ENCODE data around the gene PCP4.
"Not testable (repeated sequence)": the region's sequence is repeated elsewhere in the genome, so short reads cannot be mapped to it uniquely, and the experiment has no call there.

Gene PCP4

DNA sequence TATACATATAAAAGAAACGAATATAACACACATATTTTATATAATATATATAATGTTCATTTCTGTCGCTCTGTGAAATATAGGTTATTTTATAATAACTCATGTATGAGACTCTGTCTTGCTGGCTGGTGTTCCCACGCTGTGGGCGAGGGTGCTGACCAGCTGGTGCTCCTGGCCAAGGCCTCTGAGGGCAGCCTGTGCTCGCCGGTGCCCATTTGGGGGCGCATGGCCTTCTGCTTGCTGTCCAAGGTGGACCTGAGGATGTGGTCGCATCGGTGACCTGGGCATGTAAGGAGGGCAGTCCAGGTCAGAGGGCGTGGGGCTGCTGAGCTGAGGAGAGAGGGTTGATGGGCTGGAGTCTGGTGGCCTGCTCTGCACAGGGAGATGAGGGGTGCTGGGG, 1.1 kb upstream of the PCP4 start:
- DNase-seq (ENCODE audit: low spot score), result no peak

DNA sequence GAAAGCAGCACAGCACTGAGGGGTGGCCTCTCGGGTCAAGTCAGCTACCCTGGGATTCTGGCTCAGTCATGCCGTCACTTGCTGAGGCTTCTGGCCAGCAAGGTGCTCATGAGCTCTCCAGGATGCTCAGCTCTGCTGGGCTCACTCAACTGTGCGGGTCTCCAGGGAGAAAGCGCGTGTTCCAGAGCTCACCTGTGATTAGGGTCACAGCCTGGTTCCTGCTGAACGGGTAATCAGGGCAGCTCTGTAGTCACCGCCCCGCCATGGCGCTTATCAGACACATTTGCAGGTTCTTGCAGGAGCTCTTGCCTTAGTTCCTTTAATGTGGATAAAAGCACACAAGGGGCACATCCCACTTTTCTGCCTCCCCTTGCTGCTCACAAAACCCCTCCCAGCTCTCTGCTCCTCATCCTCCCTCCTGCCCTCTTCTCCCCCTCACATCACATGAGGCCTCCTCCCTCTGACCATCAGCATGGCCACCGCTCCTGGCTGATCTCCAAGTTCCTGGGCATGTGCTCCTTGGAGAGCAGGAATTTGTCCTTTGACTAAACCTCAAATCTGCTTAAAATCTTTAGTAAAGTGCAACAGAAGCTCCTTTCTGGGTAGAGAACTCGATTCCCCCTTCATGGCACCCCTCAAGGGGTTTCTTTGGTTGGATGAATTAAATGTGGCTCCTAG, 2.0 kb downstream of the PCP4 start:
- DNase-seq (ENCODE audit: low spot score), result no peak

DNA sequence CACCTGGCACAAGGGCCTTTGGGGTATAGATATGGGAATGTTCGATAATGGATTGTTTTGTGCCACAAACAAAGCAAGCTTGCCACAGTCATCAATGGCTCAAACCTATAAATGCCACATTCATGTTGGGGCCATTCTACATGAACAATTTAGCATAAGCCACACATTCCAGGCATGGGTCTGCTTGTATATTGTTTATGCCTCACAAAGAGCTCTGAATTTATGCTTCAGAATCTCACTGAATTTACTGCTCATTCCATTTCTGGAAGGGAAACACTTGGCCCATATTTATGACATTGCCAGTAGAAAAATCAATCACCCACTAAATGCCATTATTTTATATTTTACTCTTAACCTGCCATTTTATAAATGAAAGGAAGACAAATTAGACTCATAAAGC, 6.4 kb downstream of the PCP4 start:
- DNase-seq (ENCODE audit: low spot score), result no peak

DNA sequence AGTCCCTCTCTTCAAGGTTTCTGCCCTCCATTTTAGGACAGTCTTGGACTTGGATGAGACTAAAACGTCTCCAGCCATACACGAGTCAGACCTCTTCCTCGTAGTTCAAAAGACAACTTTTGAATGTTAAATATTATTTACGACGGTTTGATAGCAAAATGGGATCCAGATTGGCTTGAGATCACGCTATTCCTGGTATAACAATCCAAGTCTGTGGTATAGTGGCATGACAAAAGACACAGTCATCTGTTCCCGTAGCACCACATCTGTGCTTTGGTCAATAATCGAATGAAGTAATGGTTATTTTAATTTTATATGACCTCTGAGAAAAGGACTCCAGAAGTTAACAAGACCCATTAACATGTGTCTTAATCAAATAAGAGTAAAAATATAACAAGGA, 7.0 kb downstream of the PCP4 start:
- no peak for DNase-seq (ENCODE audit: low spot score)

DNA sequence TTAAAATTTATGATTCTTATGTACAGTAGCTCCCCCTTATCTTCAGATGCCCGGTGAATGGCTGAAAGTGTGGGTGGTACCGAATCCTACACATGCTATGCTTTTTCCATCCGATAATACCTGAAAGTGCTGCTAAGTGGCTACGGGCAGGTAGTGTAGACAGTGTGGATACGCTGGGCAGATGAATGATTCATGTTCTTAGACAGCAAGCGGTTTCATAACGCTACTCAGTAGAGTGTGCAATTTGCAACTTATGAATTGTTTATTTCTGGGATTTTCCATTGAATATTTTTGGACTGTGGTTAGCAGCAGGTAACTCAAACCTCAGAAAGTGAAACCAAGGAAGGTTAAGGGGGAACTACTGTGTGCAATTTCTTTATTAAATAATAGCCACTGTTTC, 7.5 kb downstream of the PCP4 start:
- no peak for DNase-seq (ENCODE audit: low spot score)

DNA sequence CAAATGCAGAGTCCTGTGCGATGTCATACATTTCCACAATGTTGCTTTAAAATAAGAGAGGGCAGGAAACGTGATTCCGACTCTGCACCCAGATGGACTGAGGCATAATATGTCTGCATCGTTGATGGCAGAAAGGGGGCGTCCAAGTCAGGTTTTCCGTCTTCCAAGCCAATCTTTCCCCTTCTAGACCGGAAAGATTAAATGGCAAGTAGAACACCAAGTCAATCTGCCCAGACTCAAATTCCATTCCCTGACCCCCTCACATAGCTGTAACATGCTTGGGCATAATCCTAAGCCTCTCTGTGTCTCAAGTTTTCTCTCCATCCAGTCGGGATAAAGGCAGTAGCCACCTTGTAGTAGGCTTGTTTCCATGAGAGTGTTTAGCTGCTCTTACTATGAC, 14.4 kb downstream of the PCP4 start:
- no peak for DNase-seq (ENCODE audit: low spot score)

DNA sequence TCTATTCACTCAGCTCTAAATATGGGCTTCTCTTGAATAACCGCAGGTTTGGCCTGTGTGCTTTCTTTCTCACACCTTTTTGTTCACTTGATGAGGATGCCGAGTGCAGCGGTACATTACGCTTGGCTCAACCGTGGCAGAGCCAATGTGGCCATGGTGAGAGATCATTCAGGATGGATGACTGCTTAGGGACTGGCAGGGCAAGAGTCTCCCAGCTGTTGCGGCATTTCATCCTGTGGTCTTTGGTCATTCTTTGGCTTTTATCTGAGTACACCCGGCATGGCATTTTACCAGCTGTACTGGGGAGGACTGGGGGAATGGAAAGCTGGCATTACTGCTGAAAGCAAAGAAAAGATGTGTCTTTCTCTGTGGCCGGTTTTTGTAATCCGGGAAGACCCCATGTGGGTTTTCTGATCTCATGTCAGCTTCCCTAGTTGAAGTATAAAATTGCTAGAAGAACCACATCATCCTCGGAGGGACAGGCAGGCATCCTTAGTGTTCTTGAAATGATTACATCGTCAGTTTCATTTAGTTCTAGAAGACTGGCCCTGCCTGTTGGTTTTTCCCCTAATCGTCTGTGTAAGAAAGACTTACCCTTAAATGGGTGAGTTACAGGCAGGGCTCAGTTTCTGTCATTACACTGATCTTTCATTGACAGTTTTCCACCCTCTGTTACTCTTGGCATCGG, 15.1 kb downstream of the PCP4 start:
- no peak for DNase-seq (ENCODE audit: low spot score)

DNA sequence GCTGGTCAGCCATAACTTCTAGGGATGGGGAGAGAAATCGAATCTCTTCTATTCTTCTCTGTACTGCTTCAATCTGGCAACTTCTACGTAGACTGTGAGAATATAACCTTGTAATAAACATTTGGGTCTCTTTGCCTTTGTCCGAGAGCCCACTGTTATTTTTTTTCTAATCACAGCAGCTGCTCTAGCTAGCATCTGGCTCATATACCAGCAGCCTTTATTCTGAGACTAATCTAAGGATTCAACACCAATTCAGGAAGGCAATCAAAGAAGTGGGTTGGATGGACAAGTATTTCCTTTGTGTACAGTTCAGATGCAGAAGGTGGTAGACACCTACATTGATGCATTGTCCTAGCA, 15.6 kb downstream of the PCP4 start:
- no peak for DNase-seq (ENCODE audit: low spot score)

DNA sequence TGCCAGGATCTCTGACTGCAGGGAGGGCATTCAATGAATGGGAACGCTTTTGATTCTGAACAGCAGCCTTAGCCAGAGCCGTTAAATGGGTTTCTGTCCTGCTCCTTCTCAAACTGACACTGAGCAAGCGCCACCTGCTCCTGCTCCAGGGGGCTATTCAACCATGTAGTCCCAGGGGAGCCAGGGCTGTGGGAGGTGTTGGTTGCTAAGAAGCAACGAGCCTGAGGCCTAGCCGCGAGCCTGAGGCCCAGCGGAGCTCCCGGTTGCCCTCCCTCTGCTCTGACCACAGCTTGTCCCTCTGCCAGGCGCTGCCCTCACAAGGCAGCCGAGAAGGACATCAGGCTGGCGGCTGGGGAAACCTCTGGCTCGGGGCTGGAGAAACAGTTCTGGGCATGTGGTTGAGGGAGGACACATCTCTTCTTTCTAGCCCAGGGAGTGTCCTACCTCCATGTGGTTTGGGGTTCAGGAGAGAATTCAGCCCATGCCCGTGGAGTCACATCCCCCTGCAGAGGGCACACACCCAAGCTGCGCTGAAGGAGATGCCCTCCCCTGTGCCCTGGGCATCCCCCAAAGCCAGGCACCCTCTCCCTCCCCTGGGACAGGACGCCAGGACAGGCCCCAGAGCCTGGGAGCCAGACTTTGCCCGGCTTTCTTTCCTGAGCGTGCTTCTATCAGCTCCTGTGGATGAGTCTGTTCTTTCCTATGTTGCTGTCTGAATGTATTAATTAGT, 18.0 kb downstream of the PCP4 start:
- DNase-seq (ENCODE audit: low spot score), result peak; percentile 4

DNA sequence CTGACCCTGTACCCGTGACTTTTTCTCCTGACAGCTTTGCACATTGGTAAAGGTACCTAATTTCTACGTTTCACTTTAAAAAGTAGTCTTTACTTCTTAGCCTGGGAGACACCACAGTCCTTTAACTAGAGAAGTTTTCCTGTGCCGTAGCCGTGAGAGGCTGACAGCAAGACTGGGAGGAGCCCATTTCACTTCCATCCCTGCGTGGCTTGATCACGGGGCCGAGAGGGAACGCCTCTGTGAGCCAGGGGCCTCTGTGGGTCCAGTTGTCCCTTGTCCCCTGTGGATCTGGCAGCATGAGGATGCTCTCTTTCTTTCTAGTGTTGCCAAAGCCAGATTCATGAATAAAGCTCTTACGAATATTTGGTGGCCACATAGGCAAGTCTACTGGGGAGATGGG, 21.6 kb downstream of the PCP4 start:
- DNase-seq (ENCODE audit: low spot score), result no peak

DNA sequence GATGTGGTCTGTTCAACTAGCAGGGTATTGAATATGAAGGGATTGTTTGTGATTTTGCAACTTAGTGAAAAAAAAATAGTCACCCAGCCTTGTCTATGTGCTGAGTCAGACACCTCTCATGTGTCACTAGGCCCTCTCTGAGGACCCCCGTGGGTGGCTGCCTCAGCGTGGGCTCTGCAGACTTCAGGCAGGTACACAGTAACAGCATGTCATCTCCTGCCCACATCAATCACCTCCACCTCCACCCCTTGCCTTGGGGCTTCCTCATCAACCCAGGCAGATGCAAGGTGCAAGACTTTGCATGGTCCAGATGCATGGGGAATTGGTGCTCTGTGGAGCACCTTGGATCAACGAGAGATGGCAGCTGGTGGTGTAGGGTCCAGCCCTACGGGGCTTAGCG, 23.9 kb downstream of the PCP4 start:
- no peak for DNase-seq (ENCODE audit: low spot score)

DNA sequence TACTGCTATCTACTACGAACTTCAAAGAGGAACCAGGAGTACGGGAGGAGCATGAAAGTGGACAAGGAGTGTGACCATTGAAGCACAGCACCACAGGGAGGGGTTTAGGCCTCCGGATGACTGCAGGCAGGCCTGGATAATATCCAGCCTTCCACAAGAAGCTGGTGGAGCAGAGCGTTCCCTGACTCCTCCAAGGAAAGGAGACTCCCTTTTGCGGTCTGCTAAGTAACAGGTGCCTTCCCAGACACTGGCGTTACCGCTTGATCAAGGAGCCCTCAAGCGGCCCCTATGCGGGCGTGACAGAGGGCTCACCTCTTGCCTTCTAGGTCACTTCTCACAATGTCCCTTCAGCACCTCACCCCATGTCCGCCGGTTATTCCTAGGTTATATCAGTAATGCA, 24.6 kb downstream of the PCP4 start:
- not testable (repeated sequence) for DNase-seq (ENCODE audit: low spot score)

DNA sequence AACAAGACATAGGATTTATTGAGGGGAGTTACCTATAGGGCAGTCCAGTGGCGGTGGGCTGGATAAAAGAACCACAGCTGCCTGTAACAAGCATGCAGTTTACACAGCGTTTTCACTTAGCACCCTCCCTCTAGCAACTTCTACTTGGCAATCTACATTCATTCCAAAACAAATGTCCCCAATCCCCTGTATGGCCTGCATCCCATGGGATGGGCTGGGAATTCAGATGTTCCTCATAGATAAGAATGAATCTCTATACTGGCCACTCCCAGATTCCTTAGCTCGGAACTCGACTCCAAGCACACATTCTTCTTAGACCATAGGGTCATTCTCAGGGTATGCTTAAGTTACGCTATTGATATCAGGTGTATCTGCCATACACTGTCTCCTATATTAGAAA, 33.3 kb downstream of the PCP4 start:
- no peak for DNase-seq (ENCODE audit: low spot score)

DNA sequence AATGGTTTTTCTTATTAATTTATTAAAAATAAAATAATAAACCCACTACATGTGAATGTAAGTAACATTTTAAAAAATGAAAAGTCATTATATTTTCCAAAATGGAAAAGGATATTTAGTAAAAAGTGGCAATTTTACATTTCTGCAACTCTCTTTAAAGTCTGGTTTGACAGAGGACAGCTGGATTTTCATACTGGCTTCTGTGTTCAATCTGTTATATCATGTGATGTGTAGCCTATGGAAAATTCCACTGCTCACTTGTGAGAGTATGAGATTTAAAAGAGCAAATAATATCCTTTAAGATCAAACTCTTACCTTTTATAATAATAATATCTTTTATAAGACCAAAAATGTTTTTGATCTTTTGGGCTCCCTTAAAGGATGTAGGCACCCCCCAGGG, 33.7 kb downstream of the PCP4 start:
- no peak for DNase-seq (ENCODE audit: low spot score)

DNA sequence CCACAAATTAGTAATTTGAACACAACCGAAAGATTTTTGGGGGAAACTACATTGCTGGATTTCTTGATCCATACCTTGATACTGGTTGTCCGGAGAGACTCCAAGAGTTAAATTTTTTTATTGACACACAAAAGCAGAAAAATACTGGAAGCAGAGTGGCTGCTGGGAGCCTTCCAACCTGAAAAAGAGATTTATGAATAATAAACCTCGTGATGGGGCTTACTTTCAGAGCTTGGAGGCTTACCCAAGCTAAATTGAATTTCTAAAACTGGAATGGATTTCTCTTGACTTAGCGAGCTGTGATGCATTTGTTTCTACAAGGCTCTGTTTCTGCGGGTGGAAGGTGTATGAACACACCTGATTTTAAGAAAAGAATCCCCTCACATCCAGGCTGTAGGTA, 35.7 kb downstream of the PCP4 start:
- no peak for DNase-seq (ENCODE audit: low spot score)

DNA sequence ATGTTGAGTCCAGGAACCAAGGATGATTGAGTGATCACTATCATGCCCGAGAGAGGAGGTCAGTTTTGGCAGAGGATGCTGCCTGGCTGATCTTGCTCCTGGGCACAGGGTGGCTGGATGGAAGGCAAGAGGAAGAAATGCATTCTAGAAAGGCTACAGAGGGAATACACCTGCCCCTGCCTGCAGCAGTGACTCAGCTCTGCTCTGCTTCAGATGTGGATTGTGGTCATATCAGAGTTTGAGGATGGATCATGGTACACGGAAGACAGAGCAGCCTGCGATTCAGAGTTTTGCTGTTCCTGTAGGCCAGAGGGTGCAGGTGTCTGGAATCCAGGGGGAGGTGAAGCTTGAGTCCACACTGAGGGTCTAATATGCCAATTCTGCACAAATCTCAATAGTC, 37.2 kb downstream of the PCP4 start:
- DNase-seq (ENCODE audit: low spot score), result no peak

DNA sequence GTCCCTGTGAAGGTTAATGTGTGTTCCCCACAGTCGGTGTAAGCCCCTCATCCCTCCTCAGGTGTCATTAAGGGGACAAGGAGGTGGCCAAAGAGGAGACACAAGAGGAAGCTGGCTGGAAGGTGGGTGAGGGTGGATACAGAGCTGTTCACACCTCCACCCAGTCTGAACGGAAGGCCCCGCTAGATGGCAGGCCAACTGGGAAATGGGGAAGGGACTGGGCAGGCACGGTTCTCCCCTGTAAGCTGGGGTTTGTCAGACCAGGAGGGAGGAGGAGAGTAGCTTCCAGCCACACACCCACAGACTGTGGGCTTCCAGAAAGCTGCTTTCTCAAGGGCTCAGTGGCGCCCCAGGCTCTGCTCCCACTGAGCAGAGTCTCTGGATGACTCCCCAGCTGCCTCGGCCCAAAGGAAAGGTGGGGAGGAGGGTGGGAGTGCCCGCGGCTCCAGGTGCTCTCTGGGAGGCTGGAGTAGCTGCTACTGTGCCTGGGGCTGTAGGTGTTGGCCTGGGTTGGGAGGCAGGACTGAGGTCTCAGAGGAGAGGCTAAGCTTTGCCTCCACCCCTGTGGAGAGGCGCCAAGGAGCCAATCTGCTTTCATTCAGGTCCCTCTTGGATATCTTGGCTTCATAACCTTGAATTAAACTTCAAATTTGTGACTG, 41.2 kb downstream of the PCP4 start:
- DNase-seq (ENCODE audit: low spot score), result no peak

DNA sequence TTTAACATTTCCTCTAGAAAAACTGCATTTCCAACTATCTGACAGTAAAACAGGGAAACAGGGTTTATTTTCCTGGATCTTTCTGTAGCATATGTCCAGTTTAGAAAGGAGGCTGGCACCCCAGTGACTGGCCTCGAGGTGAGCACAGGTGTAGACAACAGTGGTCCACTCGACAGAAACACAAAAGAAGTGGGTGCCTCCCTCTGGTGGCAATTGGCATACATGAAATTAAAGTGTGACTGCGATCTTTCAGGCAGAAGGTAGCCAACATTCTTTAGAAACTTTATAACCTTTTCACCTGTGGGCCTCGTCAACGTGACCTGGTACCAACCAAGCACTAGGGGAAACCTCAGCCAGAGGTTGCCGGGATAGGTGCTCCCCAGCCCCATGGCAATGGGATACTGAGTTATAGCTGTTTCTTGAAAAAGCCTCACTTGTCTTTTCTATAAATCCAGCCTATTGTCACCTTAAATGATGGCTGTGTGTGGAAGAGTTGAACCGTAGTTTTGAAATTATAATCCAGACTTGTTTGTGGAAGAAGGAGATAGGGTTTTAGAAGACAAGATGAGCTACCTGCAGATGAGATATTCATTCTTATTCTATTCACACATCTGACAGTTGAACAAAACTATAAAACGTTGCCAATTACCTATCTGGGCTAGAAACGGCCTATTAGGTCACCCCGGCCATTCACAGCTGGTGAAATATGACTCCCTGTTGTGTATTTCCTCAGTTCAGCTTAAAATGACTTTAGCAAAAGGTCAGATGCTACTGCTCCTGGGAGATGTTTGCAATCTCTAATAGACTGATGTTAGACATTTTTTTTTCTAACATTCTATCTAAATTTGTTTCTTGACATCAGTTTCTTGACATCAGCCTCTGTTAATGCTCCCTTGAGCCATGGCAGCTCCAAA, 44.3 kb downstream of the PCP4 start:
- no peak for DNase-seq (ENCODE audit: low spot score)

DNA sequence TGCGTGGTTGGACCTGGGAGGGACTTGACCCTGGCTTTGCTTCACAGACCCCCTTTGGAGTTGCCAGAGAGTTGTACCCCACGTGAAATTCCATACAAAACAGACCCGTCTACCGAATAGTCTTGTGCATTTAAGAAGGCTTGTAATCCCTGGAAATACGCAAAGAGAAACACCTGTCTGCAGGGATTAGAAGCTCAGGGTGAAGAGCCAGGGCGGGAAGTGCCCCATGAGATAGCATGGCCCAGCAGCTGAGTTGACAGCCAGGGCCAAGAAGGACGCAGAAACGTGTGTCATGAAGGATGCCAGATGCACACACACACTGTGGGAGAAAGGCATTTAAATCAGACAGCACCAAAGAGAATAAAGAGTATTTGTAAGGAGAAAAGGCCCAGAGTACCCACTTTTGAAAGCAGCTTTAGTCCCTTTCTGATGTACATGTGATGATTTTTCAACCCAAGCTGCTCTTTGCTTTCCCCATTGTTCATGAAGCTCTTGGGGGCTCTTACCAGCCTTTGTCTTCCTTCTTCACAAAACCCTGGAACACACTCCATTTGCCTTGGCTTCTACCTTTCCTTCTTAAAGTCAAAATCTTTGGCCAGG, 46.6 kb downstream of the PCP4 start:
- DNase-seq (ENCODE audit: low spot score), result no peak

DNA sequence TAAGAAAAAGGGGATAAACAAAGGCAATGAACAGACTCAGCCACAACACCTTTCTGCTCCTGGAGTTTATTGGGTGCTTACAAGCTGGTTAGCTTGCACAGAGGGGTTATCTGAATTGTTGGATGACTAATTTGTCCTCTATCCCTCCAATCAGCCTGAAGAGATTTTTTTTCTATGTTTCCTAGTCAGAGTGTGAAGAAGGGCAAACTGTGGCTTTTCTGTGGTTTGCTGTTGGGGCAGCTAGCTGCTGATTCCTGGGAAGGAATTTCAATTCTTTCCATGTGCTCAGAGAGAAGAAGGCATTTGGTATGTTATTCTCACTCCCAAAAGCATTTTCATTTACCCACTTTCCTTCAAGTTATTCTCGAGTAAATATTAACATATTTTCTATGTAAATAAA, 48.6 kb downstream of the PCP4 start:
- DNase-seq (ENCODE audit: low spot score), result no peak

DNA sequence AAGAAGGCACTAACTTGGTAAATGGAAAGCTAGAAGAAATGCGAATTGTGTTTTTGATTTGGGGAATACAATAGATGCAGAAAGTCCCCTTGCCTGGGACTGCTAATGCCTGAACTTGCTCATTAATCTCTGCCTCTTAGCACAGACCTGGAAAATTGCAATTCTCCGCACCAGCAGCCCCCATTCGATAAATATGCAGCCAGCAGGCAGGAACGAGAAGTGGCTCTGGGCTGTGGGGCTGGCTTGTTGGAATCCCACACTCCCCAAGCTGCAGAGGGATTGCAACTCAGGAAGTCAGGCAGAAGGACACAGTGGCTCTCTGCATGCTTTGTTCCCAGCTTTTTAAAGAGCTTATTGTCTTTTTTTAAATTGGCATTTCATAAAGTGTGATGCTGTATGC, 51.3 kb downstream of the PCP4 start:
- no peak for DNase-seq (ENCODE audit: low spot score)

DNA sequence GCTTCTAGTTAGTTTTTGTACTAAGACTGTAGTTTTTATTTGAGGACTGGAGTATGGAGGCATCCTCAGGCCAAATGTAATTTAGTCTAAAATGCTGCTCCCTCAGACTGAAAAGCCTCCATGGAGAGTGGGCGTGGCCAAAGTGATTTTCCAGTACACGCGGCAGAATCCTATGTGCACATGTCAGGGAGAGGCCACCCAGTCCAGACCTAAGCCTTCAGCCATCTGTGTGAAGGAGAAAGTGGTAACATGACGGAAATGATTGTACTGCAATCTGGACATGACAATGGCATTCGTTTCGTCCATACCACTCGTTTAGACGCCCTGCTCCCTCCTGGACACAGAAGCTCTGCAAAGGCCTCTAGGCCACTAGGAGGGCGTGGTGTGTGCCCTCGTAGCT, 56.2 kb downstream of the PCP4 start:
- DNase-seq (ENCODE audit: low spot score), result no peak
